ENCODE results near the gene DCAF16. TPM values are rescaled to one million over a fixed set of nuclear protein-coding genes. Genes with fewer than 3 reads are reported as not detected.

Gene DCAF16
- polyA plus RNA-seq, 2 of the 4 experiments (the other 2 are of a cell fraction): 6.3 to 13.3 TPM

DNA sequence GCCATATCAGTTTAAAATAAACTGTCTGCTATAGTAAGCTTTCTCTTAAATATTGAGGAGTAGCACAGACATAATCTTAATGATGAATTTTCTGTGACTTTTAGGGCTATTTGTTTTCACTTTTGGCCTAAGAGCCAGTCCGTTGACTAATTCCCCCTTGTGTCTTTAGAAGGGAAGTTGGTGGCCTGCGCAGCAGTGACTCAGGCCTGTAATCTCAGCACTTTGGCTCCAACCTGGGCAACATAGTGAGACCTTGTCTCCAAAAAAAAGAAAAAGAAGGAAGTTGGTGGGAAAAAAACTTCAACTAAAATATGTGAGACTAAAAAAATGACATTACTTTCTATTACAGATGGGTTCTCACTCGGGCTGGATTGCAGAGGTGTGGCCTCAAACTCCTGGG, 3.6 kb upstream of the DCAF16 start:
- H3K9me3 ChIP-seq: no peaks in the 10 kb centered on the region
- no peak for FAIRE-seq
- peak overlapping the region; percentile 4 to 44; a peak in 1 of 6 replicates for H3K27ac ChIP-seq
- 89% methylated on average over 3 of the region's 3 CpGs for WGBS (ENCODE audit: missing lambda C conversion rate)
- no peak for ATAC-seq
- peaks cover 17% of the 10 kb centered on the region; the same call in 2 of the 3 replicates for H3K4me1 ChIP-seq
- ChIA-PET POLR2A (no interaction called here), CTCF (no interaction called here)
- TF ChIP-seq, protein P1, sequence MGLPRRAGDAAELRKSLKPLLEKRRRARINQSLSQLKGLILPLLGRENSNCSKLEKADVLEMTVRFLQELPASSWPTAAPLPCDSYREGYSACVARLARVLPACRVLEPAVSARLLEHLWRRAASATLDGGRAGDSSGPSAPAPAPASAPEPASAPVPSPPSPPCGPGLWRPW (IDR thresholded peaks at IDR 0.05): no peak
- TF ChIP-seq TFCP2L1 (CRISPR knock-in tag; IDR thresholded peaks at IDR 0.05) (no peak), ZSCAN20 (CRISPR knock-in tag; IDR thresholded peaks at IDR 0.05) (no peak)
- peak overlapping the region; percentile 17; the same call in 2 of the 3 replicates for H3K4me2 ChIP-seq
- DNase-seq (ENCODE audit: low read depth in 1 of 2, low spot score in 1 of 2): no peak
- H3K4me3 ChIP-seq: no peak overlapping the region

- peak overlapping the region in 1 of 2 experiments; percentile 61; a peak in 1 of 6 replicates for H3K27ac ChIP-seq
- ChIA-PET CTCF (no interaction called here), POLR2A (no interaction called here)
- 57% methylated on average over 3 of the region's 3 CpGs for WGBS (ENCODE audit: missing lambda C conversion rate)
- no peak for TF ChIP-seq HOXA7 (CRISPR knock-in tag; IDR thresholded peaks at IDR 0.05)
- ATAC-seq (no peak), FAIRE-seq (no peak), DNase-seq (ENCODE audit: low read depth in 1 of 2, low spot score in 1 of 2) (no peak)
- H3K9me3 ChIP-seq: no peaks in the 10 kb centered on the region
- peak overlapping the region; percentile 75; the same call in 2 of the 3 replicates for H3K4me3 ChIP-seq
- peak overlapping the region; percentile 82 for H3K4me2 ChIP-seq
- H3K4me1 ChIP-seq: peaks cover 26% of the 10 kb centered on the region
These were observed 2.2 kb upstream of the DCAF16 start for GRCh38 chr4:17812801-17813200.

- Histone ChIP-seq H3K4me1 (peaks cover 32% of the 10 kb centered on the region), H3K27ac (peak overlapping the region; percentile 61 to 89; a peak in 5 of 6 replicates), H3K4me2 (peak overlapping the region; percentile 82), H3K9me3 (no peaks in the 10 kb centered on the region), H3K4me3 (peak overlapping the region; percentile 75)
- WGBS (ENCODE audit: missing lambda C conversion rate): 1% methylated on average over 3 of the region's 3 CpGs
- no peak for ATAC-seq
- ChIA-PET POLR2A (no interaction called here), CTCF (no interaction called here)
- no peak for TF ChIP-seq NR3C1 (IDR thresholded peaks at IDR 0.05)
- no peak for TF ChIP-seq HOXA7 (CRISPR knock-in tag; IDR thresholded peaks at IDR 0.05)
- no peak for TF ChIP-seq MAFK (IDR thresholded peaks at IDR 0.05; ENCODE audit: partially characterized antibody)
- no peak for TF ChIP-seq RARB (CRISPR knock-in tag; IDR thresholded peaks at IDR 0.05)
- TF ChIP-seq ZFP36 (IDR thresholded peaks at IDR 0.05; ENCODE audit: borderline replicate concordance, partially characterized antibody): no peak
- no peak for TF ChIP-seq CBX8 (IDR thresholded peaks at IDR 0.05)
- TF ChIP-seq ELK1 (IDR thresholded peaks at IDR 0.05; ENCODE audit: low read depth, low read length): no peak
- no peak for TF ChIP-seq USF2 (IDR thresholded peaks at IDR 0.05)
- TF ChIP-seq, protein P1 (IDR thresholded peaks at IDR 0.05): no peak
- no peak for TF ChIP-seq PBX3 (IDR thresholded peaks at IDR 0.05)
- TF ChIP-seq, protein P2, sequence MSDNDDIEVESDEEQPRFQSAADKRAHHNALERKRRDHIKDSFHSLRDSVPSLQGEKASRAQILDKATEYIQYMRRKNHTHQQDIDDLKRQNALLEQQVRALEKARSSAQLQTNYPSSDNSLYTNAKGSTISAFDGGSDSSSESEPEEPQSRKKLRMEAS (IDR thresholded peaks at IDR 0.05): no peak
- no peak for TF ChIP-seq NFE2L2 (conservative IDR thresholded peaks at IDR 0.05; ENCODE audit: low read length)
- TF ChIP-seq RNF2 (IDR thresholded peaks at IDR 0.05; ENCODE audit: borderline replicate concordance, low read depth): no peak
- no peak for FAIRE-seq
- no peak for DNase-seq (ENCODE audit: low read depth in 1 of 2, low spot score in 1 of 2)
These were observed 1.6 kb upstream of the DCAF16 start for GRCh38 chr4:17812125-17812524.

GRCh38 chr4:17811078-17811603, 584 bp upstream of the DCAF16 start:
- TF ChIP-seq, protein P2 (IDR thresholded peaks at IDR 0.05): no peak
- TF ChIP-seq KDM5A (IDR thresholded peaks at IDR 0.05): no peak
- no peak for TF ChIP-seq BCL3 (IDR thresholded peaks at IDR 0.05)
- TF ChIP-seq MAFK (IDR thresholded peaks at IDR 0.05; ENCODE audit: partially characterized antibody): no peak
- no peak for TF ChIP-seq CEBPB (IDR thresholded peaks at IDR 0.05)
- POLR2A ChIA-PET: interaction anchor here (0.6 kb wide), 1 partner anchor 211 kb away, joined by 3 read pairs; the partner anchor contains the start of gene LCORL
- WGBS (ENCODE audit: missing lambda C conversion rate): 2% methylated on average over 20 of the region's 48 CpGs
- Histone ChIP-seq H3K27ac (peak overlapping the region; percentile 61 to 89; a peak in 5 of 6 replicates), H3K9me3 (no peaks in the 10 kb centered on the region), H3K4me1 (peaks cover 35% of the 10 kb centered on the region), H3K4me3 (peak overlapping the region; percentile 75), H3K4me2 (peak overlapping the region; percentile 82)
- ATAC-seq: peak; percentile 70 to 83
- DNase-seq (ENCODE audit: low read depth in 1 of 2, low spot score in 1 of 2): no peak
- FAIRE-seq: no peak
- CTCF ChIA-PET: no interaction called here

Measured in A549 (cell line).